HG02763 (cell line): ENCODE results near the gene THSD4.

Source experiments
- ATAC-seq: cut with Tn5 transposase; IDR thresholded peaks from one replicate; pipeline ENCODE4 v1.9.1; 2021; ENCODE audit warnings: mild to moderate bottlenecking, moderate library complexity; ENCODE audit not compliant: unreplicated experiment

THSD4 gene

DNA sequence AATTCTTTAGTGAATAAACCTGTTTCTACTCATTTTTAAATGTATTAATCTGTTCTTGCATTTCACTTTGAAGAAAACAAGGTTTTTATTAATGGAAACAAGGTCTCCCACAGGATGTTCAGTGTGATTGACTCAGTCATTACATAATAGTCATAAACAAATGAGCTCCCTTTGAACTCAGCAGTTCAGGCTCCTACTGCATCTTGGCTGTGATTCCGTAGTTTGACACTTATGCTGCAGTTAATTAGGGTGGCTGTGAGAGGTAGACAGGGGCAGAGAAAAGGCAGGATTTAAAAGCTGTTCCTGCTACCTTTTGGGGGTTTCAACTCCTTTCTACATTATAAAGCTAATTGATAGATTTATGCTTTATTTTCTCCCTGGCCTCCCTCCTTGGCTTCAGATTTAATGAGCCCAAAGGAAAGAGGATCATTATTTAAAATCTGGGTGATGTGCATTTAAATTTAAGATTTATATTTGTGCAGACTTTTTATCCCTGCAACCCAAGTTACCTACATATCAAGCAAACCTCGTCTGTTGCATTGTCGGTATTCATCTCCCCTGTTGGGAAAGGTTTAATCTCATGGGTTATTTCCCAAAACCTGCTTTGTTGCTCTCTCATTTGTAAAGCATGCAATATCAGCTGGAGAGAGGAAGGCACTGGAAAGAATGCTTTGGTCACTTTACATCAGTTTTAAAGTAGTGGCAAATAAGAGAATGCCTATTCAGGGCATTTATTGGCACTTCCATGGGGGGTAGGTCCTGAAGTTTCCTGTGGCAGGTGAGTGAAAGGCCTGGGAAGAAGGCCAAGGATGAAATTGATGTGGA is 350.1 kb downstream of the THSD4 start:
- ATAC-seq = no peak

DNA sequence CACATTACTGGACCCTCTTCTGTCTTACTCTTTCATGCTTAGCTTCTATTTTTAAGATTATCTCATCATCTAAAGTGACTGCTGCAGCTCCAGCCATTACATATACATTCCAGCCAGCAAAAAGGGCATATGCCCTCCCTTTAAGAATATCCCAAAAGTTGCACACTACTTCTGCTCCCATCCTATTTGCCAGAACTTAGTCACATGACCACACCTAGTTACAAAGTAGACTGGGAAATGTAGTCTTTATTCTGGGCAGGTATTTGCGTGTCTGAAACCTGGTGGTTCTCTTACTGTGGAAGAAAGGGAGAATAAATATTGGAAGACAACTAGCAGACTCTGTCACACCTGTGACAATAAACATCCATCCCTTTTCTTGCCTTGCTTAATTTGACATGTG is 353.4 kb downstream of the THSD4 start:
- ATAC-seq = no peak

DNA sequence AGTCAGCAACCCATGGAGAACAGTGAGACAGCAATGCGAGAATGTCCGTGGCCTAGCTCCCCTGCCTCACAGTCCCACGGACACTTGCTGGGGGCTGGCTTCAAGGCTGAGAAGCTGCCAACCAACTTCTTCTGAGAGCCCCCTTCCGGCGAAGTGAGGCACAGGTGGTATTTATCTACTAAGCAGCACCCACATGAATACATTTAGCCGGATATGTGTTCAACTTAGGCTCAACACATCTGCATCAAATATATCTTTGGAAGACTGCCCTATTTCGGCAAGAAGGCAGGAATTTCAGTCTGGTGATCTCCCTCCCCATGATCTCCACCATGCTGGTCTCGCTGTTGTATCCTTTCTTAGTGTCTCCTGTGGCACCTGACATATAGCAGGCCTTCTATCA is 354.1 kb downstream of the THSD4 start:
- no peak for ATAC-seq

DNA sequence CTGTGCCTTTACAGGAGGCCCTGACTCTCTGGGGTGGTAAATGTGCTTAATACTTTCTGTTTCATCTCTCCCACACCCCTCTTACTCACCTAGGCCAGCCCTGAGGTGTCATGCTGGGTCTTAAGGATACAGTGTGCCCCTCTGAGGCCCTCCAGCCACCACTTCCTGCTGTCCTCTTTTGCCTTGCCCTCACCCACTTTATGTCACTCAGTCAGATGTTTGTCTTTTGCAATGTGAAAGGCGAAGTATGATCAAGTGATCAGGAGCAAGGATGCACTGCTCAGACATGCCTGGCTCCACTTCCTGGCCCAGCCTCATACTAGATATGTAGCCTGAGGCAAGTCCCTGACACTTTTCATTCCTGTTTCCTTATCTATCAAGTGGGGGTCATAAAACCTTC is 356.1 kb downstream of the THSD4 start:
- no peak for ATAC-seq

DNA sequence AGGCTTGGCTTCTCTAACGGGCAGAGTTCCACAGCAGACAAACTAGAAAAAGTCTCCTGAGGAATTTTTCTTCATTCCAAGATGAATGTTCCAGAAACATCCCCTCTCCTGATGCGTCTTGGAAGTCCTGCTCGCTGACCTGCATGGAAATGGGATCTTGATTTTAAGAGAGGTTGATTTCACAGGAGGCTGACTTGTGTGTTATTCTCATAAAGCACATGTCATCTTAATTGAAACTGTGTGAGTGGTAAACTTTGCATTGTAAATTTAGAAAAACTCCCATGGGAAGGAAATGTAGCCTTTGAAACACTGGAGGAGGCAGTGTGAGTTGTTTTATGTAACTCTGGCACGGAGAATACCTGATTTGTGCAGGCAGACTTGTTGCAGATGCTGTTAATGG is 357.3 kb downstream of the THSD4 start:
- no peak for ATAC-seq

DNA sequence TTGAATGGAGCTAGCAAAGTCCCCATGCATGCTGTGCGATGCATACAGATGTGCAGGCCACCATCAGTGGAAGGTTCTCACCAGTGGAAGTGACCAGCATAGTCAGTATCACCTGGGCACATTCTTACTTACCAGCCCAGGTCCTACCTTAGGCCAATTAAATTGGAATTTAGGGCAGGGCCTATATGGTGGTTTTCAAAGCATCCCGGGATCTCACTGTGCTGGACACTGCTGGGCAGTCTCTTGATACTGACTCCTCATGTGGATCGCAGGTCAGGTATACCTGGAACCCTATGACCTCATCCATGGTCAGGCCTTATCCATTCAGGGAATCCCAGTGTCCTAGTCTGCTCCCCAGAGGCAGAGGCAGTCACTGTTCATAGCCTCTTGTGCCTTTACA is 358.5 kb downstream of the THSD4 start:
- no peak for ATAC-seq

DNA sequence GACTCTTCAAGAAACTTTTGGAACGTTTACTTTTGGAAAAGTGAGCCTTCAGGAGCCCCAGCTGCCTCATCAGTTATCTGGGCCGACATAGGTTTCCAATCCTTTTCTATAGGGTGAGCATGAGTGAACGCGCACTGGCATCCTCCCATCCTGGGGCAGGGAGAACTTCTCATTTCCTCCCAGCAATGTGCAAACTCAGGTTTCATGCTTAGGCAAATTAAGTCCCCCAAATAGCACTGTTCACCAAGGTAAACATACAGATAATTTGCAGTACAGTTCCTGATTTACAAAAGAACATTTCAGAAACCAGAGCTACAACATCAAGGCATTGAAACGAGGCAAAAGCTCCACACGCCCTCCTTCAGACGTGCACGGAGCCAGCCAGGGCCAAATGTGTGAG is 361.6 kb downstream of the THSD4 start:
- ATAC-seq = no peak

DNA sequence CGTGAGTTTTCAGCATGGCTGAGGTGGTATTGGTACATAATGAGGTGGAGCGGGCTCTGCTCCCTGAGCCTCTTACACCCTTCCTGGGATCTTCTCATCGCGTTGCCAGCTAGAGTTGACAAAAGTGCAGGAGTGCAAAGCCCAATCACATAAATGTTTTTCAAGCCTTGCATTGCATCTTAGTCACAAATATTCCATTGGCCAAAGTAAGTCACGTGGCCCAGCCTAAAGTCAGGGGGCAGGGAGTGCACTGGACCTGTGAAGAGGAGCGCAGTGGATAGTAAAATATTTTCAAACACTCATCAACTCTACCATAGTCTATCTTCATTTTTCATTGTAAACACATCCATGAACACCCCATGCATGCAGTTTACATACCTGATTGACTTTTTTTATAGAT is 365.3 kb downstream of the THSD4 start:
- no peak for ATAC-seq

DNA sequence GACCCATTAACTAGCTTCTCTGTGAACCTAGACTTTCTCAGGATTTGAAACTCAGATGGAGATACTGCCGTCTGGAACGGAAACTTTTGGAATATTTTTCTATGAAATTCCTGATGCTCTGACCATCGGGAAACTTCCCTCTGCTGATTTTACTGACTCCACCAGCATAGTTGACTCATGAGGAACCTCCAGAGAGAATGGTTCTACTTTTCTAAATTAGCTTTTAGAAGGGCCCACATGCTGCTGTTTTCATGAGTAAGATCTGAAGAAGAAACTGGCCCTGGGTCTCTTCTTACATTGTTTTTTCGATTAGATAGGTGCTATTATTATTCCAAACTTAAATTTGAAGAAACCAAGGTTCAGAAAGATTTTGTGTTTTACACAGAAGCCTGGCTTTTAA is 368.8 kb downstream of the THSD4 start:
- ATAC-seq = no peak

DNA sequence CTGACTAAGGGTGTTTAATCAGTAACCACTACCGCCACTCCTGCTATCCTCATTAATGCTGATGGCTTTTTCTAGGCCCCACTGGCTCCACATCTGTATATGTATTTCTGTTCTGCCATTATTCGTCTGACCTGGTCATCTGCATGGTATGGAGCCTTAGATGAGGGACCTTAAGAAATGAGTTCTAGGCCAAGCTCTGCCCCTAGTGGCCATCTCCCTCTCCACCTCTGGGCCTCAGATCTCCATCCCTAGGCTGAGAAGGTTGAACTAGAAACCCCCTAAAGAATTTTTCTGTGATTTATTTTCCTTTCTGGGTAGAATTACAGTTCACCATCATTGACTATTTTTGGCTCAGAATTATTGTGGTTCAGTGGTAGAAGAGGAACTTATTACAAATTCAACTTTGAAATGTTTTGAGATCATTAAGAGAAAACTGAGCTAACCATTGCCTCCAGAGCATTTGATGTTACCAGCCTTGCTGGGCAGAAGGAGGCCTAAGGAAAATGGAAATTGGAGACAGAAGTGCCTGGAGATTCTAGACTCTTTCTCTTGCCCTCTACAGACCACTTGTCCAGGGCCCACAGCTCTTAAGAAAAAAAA is 369.9 kb downstream of the THSD4 start:
- ATAC-seq = no peak

DNA sequence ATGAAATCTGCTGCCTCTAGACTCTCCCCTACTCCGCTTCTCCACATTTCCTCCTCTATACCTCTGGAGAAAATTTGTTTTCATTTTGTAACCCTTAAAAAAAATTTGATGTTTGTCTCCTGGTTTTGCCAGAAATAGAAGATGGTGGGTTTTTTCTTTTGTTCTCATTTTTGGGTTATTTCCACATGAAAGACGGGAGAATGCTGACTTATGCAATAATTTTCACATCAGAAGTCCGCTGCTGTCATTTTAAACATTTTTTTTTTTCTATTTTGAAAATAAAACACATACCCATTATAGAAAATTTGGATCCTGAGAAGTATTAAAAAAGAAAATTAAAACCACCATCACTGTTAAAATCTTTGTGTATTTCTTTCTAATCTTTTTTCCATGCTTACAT is 374.3 kb downstream of the THSD4 start:
- no peak for ATAC-seq

DNA sequence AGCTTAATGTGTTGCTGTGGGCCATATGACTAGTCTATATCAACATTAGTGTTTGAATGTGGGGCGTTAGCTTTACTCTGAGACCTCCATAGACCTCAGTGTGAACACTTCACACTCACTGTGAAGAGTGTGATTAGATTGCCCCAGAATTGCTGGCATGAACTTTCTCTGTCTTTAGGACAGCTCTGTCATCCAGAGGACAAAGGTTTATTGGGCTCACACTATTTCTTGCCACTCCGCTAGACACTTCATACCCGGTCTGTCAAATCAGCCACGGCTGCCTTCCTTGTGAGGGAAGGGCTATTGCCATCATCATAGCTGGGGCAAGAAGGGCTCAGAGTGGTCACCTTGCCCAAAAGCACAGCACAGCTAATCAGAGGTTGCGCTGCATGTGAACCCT is 378.3 kb downstream of the THSD4 start:
- no peak for ATAC-seq

DNA sequence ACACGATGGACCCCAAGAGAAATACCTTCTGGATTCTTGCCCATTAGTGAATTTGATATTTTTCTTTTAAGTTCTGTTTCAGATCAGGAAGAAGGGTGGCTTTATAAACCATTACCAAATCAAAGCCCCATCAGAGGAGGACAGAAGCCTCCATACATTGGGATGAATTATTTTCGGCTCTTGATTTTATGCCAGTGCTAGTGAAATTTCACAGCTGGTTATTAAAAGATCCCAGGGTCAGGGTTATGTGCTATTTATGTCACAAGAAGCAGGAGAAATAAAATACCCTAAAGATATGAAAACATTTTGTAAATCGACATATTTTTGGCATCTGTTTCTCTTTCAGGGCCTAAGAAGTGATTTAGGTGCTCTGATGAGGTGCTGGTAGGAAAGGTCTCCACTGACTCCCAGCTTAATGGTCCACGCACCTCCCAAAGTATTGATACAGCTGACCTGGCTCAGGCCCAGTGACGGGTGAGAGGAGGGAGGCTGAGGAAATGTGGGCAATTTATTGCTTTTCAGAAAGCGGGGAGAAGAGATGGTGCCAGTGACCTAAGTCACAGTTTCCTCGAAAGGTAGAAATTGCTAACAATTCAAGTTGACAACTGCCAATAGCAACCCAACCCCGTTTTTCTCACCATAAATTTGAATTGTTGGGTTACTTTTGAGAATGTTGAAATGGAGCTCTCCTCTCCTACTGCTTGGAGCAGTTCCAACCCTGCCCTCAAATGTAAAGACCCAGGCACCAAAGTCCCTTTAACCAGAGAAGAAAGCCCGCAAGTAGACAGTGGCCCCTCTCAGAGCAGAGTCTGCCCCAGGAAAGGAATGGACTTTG is 379.5 kb downstream of the THSD4 start:
- ATAC-seq = no peak

DNA sequence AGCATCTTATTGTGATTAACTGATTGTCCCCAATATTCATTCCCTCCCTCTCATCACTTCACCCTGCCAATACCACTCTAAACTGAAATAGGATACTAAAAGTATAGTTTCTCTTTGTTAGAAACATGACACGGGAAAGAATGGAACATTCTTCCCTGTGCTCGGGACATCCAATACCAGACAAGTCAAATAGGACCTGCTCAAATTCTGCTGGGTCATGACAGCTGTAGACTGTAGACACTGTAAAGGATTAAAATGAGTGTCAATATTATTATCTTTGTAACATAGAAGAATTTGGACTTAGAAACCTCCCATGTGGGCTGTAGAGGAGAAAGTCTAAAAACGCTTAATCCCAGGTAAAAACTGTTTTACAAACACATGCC is 380.1 kb downstream of the THSD4 start:
- no peak for ATAC-seq

DNA sequence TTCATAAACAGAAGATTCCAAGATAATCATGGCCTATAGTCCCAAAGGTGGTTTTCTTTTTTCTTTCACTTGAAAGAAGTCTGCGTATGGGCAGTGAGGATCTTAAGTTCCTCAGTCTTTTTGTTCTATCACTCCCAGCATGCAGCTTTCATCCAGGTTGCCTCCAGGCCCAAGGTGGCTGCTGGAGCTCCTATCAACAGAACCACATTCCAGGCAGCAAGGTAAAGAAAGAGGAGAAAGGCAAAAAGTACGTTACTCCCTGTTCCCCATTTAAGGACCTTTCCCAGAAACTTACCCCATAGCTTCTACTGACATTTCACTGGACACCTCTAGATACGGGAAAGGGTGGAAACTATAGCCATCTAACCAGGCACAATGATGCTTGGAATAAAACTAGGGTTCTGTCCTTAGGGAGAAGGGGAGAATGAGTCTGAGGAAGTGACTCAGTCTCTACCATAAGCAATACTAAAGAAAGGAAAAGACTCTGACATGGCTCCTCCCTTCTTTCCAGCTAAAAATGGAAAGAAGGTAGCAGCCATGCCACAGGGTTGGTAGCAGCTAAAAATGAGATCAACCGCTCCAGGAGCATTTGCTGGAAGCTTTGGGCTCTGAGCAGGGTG is 381.2 kb downstream of the THSD4 start:
- ATAC-seq = no peak

DNA sequence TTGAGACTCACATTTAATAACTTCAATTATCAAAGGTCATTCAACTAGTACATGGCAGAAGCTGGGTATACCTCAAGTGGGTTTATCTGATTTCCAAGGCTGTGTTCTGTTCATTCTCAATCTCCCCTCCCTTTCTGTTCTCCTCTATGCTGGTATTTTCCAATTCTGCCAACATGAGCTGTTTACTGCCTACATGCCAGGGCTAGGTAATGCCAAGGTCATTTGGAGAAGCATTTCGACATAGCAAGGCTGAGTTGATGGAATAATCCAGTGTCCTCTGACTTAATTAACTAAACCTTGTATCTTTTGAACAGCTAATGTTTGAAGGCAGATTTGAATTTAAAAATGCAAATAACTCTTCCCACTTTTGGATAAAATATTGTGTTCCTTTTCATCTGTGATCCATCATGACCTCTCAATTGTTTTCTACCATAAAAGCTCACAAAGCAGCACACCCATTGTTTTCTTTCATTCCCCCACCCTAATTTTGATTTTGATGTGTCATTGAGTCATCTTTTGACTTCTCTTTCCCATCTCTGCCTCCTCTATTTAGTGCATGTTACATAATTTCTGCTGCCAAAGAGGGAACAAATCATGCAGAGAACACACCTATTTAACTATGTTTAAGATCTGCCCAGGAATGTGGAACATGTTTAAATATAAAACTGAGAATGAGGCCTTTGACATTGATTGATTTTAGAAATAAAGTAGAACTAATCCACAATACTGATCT is 386.2 kb downstream of the THSD4 start:
- ATAC-seq = no peak

DNA sequence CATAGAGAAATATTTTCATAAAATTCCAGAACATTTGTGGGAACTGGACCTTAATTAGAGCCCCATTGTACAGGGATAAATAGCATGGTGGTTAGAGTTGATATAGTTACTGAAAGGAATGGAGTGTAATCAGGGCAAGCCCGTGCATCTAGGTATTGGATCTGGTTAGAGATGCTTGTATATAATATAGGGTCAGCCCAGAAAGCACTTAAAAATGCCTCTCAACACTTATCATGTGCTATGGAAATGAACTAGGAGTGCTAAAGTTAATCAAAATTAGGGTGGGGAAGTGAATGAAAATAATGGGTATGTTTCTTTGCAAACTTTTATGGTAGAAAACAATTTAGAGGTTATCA is 386.8 kb downstream of the THSD4 start:
- no peak for ATAC-seq

DNA sequence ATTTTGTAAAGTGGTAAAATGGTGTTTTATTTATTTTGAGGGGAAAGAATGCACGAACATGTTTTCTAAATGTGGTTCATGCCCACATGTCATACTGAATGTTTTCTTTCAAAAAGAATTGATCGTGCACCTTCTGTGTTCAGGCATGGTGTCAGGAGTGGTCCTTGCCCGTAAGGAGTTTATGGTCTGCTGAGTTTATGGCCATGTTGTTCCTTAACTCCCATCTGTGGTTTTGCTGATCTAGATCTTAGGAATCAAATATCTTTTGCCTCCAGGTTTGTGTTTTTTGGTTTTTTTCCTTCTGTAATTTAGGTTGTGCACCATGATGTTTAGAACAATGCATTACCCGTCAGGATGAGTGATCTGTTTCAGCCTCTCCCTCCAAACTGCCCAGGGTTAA is 390.7 kb downstream of the THSD4 start:
- no peak for ATAC-seq

DNA sequence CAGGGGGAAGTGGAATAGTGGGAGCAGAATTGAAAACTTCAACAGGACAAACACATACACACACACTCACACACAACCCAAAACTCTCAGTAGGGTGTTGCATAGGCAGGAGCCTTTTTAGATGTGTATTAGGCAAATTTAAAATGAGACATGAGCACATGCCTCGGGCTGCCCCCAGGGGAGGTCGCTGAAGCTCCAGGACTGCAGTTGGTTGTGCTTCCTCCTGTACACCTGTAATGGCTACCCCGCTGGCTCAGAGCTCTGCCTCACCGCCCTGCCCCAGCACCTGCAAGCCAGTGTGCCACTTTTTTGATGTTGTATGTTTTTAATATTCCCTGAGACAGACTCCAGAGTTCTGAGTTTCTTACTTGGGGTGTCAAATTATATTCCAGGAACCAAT is 391.7 kb downstream of the THSD4 start:
- no peak for ATAC-seq

DNA sequence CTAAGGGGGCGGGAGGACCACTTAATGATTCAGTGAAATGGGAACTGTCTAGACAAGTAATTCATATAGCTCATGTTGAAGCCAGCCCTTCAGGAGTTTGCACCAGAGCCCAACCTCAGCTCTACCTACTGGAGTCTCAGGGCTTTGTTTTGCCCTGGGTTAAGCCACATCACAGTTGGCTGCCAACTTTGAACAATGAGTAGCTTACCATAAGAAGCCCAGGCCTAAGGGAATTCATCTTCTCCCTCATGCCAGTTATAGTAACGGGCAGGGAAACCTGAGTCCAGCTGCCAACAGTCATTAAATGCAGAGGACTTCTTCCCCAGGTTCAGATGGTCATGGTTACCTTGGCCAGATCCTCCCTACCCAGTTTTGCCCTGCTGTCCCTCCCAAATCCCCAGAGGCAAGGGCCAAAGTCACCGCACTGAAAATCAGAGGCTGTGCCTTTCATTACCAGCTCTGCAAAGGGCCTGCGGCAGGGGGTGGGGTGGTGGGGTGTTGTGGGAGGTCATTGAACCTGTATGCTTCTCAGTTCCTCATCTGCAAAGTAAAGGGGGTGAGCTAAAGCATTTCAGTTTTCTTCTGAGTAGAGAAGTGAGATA is 392.9 kb downstream of the THSD4 start:
- no peak for ATAC-seq

DNA sequence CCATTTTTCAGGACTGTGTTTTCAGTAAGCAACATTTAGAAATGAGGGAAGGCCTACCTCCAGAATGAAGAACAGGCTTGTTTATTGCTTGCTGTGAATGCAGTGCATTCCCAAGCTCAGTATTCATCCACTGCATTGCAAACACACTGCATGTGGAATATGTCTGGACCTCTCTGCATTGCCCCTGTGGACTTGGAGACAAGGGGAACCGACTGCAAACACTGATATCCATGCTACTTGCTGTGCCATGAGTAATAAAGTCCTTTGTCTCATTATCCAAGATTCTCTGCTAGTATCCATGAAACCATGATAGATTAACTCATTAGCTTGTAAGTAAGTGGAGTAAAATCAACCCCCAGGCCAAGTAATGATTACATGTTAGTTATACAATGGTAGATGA is 393.9 kb downstream of the THSD4 start:
- no peak for ATAC-seq
